Stimulated activated CD4-positive, alpha-beta T cell treated with anti-CD3 and anti-CD28 coated beads, Interleukin-15, amount 100 ng/mL, for 48 hours (primary cell): ENCODE measurements around the gene DTNBP1.

Experiments
- DNase-seq, 2 donors: peaks; one replicate each; pipeline ENCODE4 v3.0.0-alpha.2; 2020; ENCODE audit warnings: low read depth in 2 of 2

Gene DTNBP1, protein sequence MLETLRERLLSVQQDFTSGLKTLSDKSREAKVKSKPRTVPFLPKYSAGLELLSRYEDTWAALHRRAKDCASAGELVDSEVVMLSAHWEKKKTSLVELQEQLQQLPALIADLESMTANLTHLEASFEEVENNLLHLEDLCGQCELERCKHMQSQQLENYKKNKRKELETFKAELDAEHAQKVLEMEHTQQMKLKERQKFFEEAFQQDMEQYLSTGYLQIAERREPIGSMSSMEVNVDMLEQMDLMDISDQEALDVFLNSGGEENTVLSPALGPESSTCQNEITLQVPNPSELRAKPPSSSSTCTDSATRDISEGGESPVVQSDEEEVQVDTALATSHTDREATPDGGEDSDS

DNA sequence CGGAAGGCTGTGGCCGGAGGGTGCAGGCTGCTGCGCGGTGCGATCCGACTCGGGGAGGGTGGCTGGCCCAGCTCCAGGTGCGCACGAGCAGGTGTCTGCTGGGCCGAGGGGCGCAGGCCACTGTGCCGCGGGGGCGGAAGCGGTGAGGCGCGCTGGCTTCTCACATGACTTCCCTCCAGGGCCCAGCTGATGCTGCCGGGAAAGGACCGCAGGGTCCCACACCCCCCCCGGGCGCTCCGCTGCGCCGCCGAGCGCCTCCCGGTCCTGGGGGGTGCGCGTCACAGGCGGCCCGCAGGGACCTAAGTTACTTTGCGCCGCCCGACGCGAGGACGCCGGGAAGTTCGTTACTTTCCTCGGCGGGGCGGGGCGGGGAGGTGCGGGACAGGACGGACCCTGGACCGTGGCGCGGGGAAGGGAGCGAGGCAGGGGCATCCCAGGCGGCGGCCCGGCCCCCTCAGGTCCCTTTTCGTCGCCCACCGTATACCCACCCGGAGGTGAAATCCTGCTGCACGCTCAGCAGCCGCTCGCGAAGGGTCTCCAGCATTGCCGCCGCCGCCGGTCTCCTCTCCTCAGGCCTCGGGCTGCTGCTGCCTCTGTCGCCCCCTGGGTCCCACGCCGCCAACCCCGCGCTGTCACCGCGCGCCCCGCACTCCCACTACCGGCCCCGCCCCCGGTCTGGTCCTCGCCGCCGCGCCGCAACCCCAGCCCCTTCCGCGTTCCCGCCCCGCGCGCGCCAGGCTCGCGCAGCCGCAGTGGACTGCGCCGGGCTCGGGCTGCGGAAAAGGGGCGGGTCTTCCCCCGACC, at the start of gene DTNBP1:
Gene DTNBP1, minus strand, starts transcription at position 703 of the 804 bp plus-strand sequence. Its CDS starts 159 bp downstream, at position 544.
- peak; percentile 58 to 79 for DNase-seq

DNA sequence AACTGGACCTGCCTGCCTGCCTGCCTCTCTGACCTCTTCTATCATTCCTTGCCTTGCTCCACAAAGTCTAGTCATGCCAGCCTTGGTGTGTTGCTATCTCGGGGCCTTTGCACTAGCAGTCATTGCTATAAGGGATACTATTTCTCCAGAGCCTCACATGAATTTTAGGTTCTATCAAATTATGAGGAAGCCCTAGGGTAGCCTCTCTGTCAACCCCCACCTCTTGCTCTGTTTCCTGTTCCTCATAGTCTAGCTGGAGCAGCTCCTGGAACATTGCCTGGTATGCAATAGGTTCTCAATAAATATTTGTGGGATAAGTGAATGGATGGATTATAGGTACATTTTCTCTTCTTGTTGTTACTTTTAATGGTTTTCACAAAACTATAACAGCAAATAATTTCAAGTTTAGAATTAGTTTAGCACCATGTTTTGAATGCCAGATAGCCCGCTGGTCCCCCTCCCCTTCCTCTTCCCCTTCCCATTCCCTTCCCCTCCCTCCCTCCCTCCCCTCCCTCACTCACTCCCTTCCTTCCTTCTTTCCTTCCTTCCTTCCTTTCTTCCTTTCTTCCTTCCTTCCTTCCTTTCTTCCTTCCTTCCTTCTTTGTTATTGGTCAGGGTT, 46.9 kb upstream of the DTNBP1 start:
- no peak for DNase-seq

DNA sequence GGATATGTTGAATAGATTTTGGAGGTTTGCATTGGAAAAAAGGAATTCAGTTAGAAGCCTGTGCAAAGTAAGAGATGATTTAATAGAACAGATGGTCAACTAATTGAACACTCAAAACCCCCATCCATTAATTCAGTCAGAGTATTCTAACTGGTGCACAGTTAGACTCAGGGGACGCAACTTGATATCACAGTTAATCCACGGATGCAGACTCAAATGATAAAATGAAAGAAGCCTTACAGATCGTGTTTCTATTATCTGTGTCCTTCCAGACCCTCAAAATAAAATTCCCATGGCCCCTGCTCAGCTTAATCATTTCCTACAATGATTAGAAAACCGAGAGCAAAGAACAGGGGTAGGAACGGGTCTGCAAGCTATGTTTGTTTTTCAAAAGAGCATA, 45.4 kb upstream of the DTNBP1 start:
- DNase-seq = no peak

DNA sequence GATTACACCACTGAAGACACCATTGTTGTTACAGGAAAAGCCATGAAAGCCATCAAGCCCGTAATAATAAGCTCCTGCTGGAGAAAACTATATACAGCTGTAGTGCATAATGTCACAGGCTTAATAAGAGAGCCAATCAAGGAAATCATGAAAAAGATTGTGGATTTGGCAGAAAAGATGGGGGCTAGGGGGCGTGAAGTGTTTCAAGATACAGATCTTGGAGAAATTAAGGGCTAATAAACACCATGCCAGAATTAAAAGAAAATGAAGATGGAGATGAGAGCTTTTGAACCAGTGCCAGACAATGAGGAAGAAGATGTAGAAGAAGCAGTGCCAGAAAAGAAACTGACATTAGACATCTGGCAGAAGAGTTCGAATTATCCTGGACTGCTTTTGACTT, 43.2 kb upstream of the DTNBP1 start:
- no peak for DNase-seq

DNA sequence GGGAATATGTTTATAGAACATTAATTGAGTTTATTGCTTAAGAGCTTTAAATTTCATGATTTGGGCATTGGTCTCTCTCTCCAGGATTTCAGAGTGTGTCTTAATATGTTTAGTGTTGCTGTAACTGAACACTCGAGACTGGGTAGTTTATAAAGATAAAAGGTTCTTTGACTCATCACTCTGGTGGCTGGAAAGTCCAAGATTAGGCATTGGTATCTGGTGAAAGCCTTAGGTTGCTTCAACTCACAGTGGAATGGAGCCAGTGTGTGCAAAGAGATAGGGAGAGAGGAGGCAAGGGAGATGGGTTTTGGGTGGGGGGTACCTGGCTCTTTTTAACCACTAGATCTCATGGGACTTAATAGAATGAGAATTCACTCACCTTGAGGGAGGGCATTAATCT, 35.6 kb upstream of the DTNBP1 start:
- no peak for DNase-seq

DNA sequence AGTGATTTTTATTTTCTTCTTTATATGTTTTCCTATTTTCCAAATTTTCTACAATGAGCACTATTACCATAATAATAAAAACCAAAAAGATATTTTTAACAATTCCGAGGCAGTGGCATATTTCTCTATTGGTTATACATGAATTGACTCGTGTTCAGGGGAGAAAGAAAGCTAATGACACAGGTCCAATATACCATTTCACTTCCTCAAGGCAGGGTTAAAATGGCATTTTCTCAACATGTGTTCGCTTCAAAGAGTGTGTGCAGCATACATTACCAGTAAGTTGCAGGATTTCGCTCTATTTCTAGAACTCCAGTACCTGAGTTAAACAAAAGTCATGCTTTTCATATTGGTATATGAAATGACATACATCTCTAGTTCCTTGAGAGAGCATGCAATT, 35.1 kb upstream of the DTNBP1 start:
- DNase-seq = no peak

DNA sequence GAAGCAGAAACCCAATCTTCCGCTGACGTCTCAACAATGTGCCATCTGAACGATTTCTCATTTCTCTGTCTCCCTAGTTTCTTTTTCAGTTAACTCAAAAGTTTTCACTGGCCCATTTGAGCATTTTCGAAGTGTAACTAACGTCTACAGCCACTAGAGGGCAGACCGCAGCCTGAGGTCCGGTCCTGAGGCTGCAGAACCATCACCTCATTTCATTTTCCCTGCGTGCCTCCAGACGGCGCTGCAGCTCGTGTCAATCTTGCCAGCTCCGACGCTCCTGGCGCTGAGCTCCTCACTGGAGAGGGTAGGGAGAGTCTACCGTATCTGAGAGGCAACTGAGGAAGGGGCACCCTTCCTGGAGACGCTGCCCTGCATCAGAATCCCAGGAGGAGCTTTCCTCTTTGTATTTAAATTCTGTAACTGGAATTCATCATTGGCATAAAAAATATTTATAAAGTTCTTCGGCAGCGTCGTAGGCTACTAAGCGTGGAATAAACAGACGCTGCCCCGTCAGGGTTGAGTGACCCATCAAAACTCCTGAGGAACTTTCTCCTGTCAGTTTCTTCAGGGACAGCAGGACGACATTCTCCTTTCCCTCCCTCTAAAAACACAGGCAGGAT, 28.5 kb upstream of the DTNBP1 start:
- DNase-seq = peak; percentile 76 to 77

DNA sequence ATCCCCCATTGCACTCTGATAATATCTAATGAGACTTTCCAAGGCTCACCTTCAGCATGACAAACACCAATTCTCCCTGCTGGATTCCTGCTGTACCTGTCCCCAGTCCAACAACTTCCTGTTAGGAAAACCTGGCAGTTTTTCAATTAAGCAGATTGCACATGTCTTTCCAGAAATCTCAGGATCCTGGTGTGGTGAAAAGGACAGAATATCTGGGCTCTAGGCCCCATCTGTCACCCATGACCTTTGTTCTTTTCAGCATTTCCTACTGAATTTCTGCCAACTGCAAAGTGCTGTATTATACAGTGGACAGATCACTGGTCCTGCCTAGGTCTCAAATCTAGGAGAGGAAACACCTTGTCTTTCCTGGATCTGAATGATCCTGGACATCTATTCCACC, 27.7 kb upstream of the DTNBP1 start:
- DNase-seq = no peak

DNA sequence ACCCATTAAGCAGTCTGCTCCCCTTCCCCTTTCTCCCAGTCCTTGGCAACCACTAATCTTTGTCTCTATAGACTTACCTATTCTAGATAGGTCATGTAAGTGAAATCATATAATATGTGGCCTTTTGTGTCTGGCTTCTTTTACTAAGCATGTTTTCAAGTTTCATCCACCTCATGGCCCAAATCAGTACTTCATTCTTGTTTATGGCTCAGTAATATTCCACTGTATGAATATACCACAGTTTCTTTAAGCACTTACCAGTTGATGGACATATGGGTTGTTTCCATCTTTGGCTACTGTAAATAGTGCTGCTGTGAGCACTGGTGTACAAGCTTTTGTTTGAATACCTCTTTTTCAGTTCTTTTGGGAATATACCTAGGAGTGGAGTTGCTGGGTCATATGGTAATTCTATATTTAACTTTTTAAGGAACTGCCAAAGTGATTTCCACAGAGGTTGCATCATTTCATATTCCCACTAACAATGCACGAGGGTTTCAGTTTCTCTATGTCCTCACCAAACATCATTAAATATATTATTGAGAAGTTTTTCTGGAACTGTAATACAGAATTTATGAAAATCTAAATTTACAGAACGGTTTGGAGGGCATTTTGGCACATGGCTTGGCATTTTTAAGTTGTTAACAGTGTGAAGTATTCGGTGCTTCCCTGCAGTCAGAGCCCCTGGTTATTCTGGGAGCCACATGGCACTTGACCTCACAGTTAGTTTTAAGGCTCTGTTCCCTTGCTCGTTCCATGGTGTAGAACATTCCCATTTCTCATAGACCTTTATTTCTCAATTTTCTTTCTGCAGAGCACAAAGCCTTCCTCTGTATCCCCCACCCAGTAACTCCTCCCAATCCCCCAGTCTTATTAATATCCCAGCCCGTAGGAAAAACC, 27.0 kb upstream of the DTNBP1 start:
- DNase-seq = no peak

DNA sequence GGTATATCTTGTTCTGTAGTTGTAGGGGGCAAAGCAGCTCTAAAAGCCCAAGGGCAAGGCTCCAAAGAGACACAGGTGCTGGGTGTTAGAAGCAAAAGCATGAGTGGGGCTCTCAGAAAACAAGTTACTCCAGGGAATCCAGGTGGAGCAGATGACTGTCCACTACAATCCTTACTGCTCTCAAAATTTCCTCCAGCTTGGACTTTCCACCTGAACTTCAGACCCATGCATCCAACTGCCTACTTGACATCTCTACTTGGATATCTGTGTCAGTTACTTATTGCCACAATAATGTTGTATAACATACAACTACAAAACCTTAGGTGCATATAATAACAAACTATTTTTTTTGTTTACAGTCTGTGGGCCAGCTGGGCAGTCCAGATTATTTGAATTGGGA, 22.8 kb upstream of the DTNBP1 start:
- no peak for DNase-seq

DNA sequence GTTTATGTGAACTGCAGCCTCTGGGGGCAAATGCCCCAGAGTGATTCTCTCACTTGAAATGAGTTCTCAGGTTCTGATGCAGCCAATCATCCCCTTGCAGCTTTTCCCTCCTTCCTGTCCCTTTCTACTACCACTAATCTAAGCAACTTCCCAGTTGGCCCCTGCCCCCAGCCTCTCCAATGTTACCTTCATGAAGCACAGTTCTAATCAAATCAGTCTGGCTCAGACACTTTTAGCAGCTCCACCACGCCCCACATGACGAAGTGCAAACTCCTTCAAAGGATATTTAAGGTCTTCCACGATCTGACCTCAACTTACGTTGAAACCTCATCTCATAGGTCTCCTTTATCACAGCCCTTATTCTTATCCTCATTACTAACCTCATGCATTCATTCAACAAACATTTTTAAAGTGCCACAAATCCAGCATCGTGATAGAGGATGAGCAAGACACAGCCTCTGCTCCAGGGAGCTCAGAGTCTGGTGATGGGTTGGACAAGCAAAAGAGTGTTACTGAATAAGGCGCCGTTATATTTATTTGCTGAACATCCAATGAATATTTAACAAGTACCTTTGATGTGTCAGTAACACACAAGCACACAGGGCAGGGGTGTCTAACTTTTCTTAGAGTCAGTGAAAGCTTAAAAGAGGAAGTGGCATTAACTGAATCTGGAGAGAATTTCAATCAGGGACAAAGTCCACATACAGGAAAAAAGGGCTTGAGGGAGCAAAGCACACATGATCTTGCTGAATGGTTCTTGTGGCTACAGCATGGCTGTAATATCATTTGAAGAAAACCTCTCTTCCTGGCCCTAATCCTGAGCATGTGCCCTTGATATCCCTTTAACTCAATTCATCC, 20.4 kb upstream of the DTNBP1 start:
- DNase-seq = no peak

DNA sequence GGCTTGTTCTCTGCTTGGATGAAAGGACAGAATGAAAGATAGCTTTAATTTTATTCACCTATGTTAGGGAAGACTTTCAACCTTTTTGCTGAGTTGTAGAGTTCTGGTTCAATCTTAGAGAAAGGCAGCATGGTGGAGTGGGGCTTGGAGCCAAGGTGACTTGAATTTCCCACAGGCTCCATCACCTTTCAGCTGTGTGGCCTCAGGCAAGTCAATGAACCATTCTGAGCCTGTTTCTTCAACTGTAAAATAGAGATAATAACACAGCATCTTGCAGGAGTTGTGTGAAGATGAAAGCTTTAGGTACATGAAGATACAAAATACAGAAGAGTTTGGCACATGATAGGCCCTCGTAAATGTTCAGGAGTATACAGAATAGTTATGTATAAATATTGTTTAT, 19.1 kb upstream of the DTNBP1 start:
- no peak for DNase-seq

DNA sequence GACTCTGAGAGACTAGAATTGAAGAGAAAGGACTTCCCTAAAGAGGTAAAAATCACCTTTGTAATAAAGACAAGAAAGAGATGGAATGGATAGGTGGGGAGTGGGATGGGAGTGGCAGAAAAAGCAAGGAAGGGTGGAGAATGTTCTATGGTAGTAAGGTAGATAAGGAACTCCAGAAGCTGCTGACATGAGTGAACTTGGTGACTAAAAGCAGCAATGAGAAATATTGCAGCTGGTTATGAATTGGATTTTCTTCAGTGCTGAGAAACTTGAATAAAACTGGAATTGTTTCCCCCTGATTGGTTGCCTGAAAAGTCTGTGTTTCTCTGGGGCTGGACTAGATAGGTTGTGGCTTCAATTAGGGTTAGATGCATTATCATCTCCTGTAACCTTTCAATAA, 15.7 kb upstream of the DTNBP1 start:
- no peak for DNase-seq

DNA sequence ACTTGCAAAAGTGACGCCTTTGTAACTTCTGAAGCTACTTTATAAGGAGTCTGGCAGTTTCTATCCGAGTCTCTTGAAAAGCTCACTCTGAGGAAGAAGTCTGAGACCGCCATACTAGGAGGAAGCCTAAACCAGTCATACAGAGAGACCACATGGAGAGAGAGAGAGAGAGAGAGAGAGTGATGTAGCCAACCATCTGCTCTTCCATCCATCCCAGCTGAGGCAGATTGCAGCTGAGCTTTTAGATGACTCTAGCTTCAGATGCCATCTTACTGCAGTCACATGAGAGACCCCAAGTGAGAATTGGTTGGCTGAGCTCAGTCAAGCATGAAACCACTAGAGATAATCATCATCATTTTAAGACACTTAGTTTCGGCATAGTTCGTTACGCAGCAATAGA, 15.0 kb upstream of the DTNBP1 start:
- no peak for DNase-seq

DNA sequence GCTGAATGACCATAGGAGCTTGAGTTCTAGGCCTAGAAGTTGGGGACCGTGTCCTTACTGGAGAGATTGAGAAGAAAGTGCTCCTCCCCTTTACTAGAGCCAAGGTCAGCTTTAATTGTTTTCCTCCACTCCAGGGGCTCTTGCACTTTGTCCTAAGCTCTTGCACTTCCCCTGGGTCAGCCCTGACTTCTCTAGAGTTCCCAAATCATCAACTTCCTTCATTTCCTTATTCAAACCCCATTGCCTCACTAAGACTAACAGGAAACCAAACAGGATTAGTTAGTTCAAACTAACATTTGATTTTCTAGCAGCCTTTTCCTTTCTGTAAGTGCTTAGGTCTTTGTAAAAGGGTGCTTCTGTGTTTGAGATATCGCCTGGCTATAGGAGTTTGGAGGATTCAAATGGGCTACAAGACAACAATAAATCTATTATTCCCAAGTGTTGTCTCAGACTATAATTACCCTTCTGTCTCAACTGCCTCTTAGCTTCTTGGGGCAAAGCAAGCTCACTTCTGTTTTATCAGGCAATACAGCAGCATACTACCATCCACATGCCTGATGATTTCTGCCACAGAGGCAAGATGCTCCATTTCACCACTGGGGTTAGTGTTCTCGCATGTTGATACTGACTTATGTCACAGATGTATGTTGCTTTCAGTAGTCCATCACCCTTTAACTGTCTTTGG, 12.8 kb upstream of the DTNBP1 start:
- DNase-seq = no peak

DNA sequence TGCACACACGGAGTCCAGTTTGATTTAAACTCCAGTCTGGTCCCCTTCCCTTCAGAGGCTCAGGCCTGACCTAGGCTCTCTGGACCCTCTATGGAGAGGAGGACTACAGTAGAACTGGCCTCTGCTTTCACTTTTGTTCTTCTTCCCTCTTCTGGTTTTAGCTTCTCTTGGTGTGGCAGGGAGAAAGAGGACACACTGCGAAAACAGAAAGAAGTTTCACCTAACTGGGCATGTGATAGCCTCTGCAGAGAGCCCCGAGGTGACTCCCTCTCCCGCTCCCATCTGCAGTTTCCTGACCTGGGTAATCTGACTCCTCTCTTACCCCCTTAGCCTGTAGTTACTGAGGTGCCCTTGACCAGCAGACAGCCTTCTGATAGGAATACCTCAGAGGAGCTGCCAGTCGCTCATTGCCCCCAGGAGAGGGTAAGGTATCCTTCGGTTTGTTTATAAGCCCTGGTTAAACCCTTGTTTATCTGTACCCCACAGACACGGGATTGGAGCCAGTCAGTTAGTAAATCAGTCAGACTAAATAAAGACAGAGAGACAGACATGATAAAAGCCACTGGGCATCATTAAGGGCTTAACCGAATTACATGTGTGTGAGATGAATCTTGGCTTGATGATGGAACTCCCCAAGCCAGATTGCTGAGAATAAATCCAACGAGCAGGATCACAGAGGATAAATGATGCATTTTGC, 12.0 kb upstream of the DTNBP1 start:
- DNase-seq = no peak

DNA sequence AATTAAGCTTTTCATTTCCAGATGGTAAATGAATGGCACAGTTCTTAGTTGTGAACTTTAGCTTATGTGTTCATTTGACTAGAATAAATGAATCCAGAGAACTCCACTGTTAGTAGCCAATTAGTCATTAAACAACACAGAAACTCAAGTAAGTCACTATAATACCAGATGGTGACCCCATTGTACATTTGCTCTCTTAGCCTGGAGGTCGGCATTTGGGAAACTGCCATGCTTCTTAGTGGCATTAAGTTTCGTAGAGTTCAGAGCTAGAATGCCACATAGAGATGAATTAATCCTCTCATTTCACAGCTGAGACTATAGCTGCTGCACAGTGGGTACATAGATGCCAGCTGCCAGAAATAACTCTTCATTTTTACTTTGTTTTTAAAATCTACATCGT, 10.8 kb upstream of the DTNBP1 start:
- no peak for DNase-seq

DNA sequence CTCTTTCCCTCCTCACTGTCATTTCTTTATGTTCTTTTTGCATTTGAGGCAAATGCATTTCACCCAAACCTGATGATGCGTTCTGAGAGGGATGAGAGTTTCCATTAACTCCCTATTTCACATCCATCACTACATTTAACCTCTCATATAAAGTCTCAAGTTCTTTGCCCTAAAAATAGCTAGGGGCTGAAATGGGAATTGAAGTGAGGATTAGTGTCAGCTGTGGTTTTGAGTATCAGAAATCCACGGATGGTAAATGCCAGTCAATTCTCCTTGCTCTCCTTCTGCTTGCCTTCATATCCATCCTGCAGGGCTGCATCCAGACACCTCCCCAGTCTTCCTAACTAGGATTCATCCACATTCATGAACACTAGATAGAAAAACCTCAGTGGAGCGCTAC, 10.0 kb upstream of the DTNBP1 start:
- no peak for DNase-seq

DNA sequence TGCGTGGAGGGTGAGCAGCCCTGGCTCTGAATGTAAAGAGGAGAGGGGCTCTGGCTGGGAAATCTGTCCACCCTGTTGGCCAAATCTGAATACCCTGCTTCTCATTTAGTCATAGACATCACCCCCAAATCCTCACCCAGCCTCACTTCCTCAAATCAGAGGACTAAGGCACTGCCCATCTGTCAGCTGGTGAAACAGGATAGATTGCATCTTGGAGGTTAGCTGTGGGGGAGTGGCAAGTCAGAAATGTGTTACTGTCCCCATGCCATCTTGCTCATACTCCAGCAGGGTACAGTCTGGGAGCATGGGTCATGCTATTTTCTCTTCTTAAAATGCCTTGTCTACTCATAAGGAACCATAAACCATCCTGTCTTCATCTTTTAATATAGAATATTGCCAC, 9.5 kb upstream of the DTNBP1 start:
- DNase-seq = no peak
